Colonic mucosa (tissue), 4 donors: ENCODE results near the gene BBS7. TPM values are rescaled to one million over a fixed set of nuclear protein-coding genes. Genes with fewer than 3 reads are reported as not detected.

Experiments
- DNase-seq: peaks from one replicate; pipeline ENCODE4 v3.0.0-alpha.2; 2020
- H3K27ac ChIP-seq: fragments of 200-600 bp; one replicate; pipeline ENCODE4 v1.8.0; 2021
- H3K27me3 ChIP-seq: fragments of 200-600 bp; one replicate; pipeline ENCODE4 v1.8.0; 2021
- H3K36me3 ChIP-seq: fragments of 200-600 bp; one replicate; pipeline ENCODE4 v1.8.0; 2021
- H3K4me1 ChIP-seq: fragments of 200-600 bp; one replicate; pipeline ENCODE4 v1.8.0; 2021; ENCODE audit warnings: mild to moderate bottlenecking
- H3K4me3 ChIP-seq: fragments of 200-600 bp; one replicate; pipeline ENCODE4 v1.8.0; 2021
- H3K9ac ChIP-seq, 2 donors: one replicate each; pipeline ENCODE4 v1.7.0; 2013; ENCODE audit warnings: control low read depth in 2 of 2, low read depth in 2 of 2, low read length in 2 of 2
- H3K9me3 ChIP-seq: fragments of 200-600 bp; one replicate; pipeline ENCODE4 v1.8.0; 2021
- intact Hi-C: fragments of 100-400 bp; cut with DNase I; formaldehyde crosslinking; loops from one replicate; pipeline ENCODE4 v1.14.1; 2022
- total RNA-seq, 2 donors: library from RNA; stranded (reverse); fragmentation: NEBNext Ultra II Directional in 1 of 2; extraction: Animal tissue kit (Norgen Biotek cat#: 25700) in 1 of 2; gene quantifications; one replicate each; pipeline ENCODE4 v1.2.1, GENCODE V29; 2021
- TF ChIP-seq, protein P1 (sequence below): fragments of 200-600 bp; IDR thresholded peaks from one replicate; pipeline ENCODE4 v1.8.0; 2022; ENCODE audit warnings: antibody characterized with exemption, mild to moderate bottlenecking
- donor health status: healthy.
- donor health status: DM: no; HTN: no; CAD: no.
- donor health status: DM: no; HTN: no; CAD: no.

BBS7 gene
- total RNA-seq, 2 donors from 2014 or later = 13.6 to 15.6 TPM

DNA sequence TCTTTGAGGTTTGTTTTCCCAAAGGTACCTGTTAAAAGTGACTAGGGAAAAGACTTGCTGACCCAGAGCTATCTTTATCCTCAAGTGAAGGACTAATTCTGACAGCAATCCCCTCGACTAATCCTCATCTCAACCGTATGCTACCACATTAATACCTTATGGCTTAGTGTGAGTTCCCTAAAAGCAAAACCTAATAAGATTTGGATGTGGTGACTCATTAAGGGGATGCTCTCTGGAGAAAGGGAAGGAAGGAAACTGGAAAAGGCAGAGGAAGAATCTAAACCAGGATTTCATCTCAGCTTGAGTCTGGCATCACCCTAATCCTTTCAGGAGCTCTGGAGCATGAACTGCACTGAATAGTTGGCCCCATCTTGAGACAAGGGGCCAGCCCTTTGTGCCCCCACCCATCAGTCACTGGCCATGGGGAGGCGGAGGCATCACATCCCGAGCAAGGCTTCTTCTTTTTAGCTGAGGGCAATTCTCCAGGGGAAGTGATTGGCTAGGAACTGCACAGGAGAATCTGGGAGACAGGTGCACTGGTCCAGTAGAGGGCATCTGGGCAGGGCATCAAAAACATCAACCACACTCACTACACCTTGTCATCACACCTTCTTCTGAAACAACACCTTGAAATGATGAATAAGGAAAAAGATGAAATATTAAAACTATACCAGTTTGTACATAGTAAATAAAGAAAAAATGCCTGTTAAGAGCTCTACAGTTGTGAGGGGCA lies 6.9 kb upstream of the BBS7 start:
- H3K9me3 ChIP-seq = no peaks in the 10 kb centered on the region
- intact Hi-C loops = no loop called here
- no peaks in the 10 kb centered on the region for H3K27me3 ChIP-seq
- H3K4me3 ChIP-seq = no peak overlapping the region
- no peak for DNase-seq
- no peaks in the 10 kb centered on the region for H3K36me3 ChIP-seq
- H3K9ac ChIP-seq = no peak overlapping the region
- no peaks in the 10 kb centered on the region for H3K4me1 ChIP-seq
- TF ChIP-seq, protein P1, sequence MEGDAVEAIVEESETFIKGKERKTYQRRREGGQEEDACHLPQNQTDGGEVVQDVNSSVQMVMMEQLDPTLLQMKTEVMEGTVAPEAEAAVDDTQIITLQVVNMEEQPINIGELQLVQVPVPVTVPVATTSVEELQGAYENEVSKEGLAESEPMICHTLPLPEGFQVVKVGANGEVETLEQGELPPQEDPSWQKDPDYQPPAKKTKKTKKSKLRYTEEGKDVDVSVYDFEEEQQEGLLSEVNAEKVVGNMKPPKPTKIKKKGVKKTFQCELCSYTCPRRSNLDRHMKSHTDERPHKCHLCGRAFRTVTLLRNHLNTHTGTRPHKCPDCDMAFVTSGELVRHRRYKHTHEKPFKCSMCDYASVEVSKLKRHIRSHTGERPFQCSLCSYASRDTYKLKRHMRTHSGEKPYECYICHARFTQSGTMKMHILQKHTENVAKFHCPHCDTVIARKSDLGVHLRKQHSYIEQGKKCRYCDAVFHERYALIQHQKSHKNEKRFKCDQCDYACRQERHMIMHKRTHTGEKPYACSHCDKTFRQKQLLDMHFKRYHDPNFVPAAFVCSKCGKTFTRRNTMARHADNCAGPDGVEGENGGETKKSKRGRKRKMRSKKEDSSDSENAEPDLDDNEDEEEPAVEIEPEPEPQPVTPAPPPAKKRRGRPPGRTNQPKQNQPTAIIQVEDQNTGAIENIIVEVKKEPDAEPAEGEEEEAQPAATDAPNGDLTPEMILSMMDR = no peak
- H3K27ac ChIP-seq = no peak overlapping the region

DNA sequence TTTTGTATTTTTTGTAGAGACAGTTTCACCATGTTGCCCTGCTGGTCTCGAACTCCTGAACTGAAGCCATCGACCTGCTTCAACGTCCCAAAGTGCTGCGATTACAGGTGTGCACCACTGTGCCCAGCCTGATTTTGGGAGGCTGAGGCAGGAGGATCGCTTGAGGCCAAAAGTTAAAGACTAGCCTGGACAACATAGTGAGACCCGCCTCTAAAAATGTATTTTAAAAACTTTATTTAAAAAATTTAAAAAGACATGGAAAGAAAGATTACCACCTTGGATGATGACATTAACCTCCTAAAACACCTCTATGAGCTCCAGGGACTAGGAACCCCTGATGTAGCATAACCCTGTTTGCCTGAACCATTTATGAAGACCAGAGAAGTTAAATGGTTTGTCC lies 5.8 kb upstream of the BBS7 start:
- no peak overlapping the region for H3K9ac ChIP-seq
- H3K9me3 ChIP-seq = no peaks in the 10 kb centered on the region
- TF ChIP-seq, protein P1 = no peak
- intact Hi-C loops = no loop called here
- H3K4me3 ChIP-seq = no peak overlapping the region
- no peak for DNase-seq
- H3K27ac ChIP-seq = no peak overlapping the region
- no peaks in the 10 kb centered on the region for H3K4me1 ChIP-seq
- H3K27me3 ChIP-seq = no peaks in the 10 kb centered on the region
- no peaks in the 10 kb centered on the region for H3K36me3 ChIP-seq

DNA sequence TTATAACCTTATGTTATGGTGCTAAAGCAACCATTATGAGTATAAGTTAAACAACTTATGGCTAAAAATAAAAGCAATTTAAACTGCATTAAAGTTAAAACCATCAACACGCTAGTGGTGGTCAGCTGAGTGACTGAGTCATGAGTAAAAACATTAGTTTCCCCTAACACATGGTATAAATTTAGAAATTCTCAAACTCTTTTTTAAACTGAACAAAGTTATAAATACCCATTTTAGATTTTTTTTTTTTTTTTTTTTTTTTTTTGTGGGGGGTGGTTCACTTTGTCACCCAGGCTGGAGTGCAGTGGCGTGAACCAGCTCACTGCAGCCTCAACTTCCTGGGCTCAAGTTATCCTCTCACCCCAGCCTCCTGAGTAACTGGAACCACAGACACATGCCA lies 5.4 kb upstream of the BBS7 start:
- Histone ChIP-seq H3K9ac (no peak overlapping the region), H3K9me3 (no peaks in the 10 kb centered on the region), H3K27me3 (no peaks in the 10 kb centered on the region), H3K4me1 (no peaks in the 10 kb centered on the region), H3K27ac (no peak overlapping the region), H3K36me3 (no peaks in the 10 kb centered on the region), H3K4me3 (no peak overlapping the region)
- TF ChIP-seq, protein P1 = no peak
- intact Hi-C loops = no loop called here
- no peak for DNase-seq

DNA sequence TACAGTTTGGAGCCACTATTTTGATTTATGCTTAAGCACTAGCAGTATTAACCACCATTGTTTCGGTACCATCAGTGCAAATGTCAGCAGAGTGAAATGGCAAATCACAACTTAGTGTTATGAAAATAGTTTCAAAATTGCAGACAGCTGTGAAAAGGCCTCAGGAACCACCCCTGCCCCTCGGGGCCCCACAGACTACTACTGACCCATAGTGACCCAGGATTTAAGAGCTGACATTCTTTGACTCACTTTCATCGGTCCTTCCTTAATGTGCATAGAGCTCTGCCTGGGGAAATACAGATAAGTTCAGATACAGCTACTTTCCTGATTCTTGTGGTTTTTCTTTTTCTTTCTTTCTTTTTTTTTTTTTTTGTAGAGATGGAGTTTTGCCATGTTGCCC lies 3.3 kb upstream of the BBS7 start:
- Histone ChIP-seq H3K9me3 (no peaks in the 10 kb centered on the region), H3K4me3 (no peak overlapping the region), H3K27me3 (no peaks in the 10 kb centered on the region), H3K27ac (no peak overlapping the region), H3K9ac (no peak overlapping the region), H3K36me3 (no peaks in the 10 kb centered on the region), H3K4me1 (no peaks in the 10 kb centered on the region)
- no peak for DNase-seq
- TF ChIP-seq, protein P1 = no peak
- intact Hi-C loops = no loop called here

DNA sequence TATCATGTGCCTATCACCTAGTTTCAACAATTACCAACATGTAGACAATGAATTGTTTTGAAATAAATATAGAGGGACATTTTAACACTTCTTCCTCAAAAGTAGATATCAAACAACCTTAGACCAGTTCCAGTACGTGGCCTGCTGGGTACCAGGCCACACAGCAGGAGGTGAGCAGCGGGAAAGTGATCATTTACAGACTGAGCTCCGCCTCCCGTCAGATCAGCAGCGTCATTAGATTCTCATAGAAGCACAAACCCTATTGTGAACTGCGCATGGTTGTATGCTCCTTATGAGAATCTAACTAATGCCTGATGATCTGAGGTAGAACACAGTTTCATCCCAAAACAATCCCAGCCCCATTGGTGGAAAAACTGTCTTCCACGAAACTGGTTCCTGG lies 6.5 kb downstream of the BBS7 start:
- intact Hi-C loops = no loop called here
- Histone ChIP-seq H3K4me1 (no peaks in the 10 kb centered on the region), H3K27ac (no peak overlapping the region), H3K4me3 (no peak overlapping the region), H3K27me3 (no peaks in the 10 kb centered on the region), H3K36me3 (no peaks in the 10 kb centered on the region), H3K9me3 (no peaks in the 10 kb centered on the region), H3K9ac (no peak overlapping the region)
- no peak for DNase-seq
- TF ChIP-seq, protein P1 = no peak
